ENCODE data around the gene TCEANC. TPM values are rescaled to one million over a fixed set of nuclear protein-coding genes. Genes with fewer than 3 reads are reported as not detected.

The TCEANC gene
- total RNA-seq, 4 donors from 2014 or later, result 1.7 to 4.7 (median 3.2) TPM

DNA sequence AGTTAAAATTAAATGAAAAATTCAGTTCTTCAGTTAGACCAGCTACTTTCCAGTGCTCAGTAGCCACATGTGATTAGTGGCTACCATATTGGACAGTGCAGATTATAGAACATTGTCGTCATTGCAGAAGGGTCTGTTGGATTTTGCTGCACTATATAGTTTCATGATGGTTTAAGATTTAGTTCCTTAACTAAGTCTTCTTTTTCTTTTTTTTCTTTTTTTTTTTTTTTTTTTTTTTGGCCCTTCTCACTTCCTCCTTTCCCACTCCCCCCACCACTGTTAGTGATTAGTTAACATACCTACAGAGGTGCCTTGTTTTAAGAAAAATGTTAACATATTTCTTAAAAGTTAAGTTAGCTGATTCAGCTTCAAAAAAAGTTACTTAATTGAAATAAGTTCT is 45.0 kb downstream of the TCEANC start:
- no peak for DNase-seq (ENCODE audit: low spot score in 2 of 2)
- WGBS, result 96% methylated on average over 1 of the region's 1 CpG
- Histone ChIP-seq H3K4me3 (no peak overlapping the region), H3K27ac (no peak overlapping the region), H3K9me3 (no peaks in the 10 kb centered on the region), H3K4me1 (peaks cover 48% of the 10 kb centered on the region), H3K36me3 (no peaks in the 10 kb centered on the region), H3K27me3 (no peaks in the 10 kb centered on the region)
- TF ChIP-seq EP300 (IDR thresholded peaks at IDR 0.05), result no peak
- no peak for TF ChIP-seq POLR2AphosphoS5 (IDR thresholded peaks at IDR 0.05)
- no peak for TF ChIP-seq POLR2A (IDR thresholded peaks at IDR 0.05)
- TF ChIP-seq, protein P1, sequence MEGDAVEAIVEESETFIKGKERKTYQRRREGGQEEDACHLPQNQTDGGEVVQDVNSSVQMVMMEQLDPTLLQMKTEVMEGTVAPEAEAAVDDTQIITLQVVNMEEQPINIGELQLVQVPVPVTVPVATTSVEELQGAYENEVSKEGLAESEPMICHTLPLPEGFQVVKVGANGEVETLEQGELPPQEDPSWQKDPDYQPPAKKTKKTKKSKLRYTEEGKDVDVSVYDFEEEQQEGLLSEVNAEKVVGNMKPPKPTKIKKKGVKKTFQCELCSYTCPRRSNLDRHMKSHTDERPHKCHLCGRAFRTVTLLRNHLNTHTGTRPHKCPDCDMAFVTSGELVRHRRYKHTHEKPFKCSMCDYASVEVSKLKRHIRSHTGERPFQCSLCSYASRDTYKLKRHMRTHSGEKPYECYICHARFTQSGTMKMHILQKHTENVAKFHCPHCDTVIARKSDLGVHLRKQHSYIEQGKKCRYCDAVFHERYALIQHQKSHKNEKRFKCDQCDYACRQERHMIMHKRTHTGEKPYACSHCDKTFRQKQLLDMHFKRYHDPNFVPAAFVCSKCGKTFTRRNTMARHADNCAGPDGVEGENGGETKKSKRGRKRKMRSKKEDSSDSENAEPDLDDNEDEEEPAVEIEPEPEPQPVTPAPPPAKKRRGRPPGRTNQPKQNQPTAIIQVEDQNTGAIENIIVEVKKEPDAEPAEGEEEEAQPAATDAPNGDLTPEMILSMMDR (IDR thresholded peaks at IDR 0.05), result no peak

DNA sequence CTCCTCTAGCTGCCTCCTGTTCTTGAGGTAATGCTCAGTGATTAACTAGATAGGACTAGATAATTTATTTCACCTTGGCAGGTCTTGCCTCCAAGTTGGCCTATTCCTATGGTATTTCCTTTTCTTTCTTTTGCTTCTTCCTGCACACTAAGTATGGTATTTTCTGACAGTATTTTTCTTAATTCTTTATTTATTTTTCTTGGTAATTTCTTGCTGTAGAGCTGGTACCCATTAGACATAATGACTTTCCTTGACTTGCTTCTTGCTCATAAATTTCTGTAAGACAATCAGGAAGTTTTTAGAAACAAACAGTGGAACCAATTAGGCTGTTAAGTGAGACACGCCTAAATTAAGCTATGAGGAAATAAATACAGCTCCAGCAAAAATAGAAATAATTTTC is 45.5 kb downstream of the TCEANC start:
- TF ChIP-seq, protein P1 (IDR thresholded peaks at IDR 0.05), result no peak
- no peak for TF ChIP-seq EP300 (IDR thresholded peaks at IDR 0.05)
- TF ChIP-seq POLR2A (IDR thresholded peaks at IDR 0.05), result no peak
- no peak for TF ChIP-seq POLR2AphosphoS5 (IDR thresholded peaks at IDR 0.05)
- no peak overlapping the region for H3K27ac ChIP-seq
- DNase-seq (ENCODE audit: low spot score in 2 of 2), result no peak
- no peaks in the 10 kb centered on the region for H3K9me3 ChIP-seq
- H3K36me3 ChIP-seq, result no peaks in the 10 kb centered on the region
- WGBS, result 56% methylated on average over 1 of the region's 1 CpG
- H3K27me3 ChIP-seq, result no peaks in the 10 kb centered on the region
- no peak overlapping the region for H3K4me3 ChIP-seq
- H3K4me1 ChIP-seq, result peaks cover 48% of the 10 kb centered on the region

DNA sequence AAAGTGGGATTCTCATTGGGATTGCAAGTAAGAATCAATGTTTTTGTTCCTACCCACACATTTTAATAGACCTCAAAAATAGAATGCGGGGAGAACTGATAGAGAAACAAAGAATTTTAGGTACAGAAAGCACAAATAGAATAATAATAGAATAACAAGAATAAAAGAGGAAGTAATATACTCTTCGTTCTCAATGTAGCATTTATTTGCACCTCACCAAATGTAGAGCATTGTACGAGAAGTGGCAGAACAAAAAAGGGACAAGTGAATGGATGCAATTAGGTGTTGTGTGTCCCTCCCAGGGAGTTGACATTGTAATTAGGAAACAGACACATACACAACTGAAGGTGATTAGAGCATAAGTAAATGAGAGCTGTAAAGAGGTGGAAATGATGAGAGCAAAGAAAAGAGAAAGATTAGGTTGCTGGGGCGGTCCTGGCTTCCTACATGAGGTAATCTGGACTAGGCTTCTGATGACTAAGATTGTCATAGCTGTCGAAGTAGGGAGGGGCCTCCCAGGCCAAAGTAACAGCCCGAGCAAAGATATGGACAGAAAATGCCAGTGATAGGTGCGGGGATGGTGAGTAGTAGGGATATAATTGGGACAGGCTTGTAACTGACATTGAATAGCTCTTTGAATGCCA is 46.4 kb downstream of the TCEANC start:
- H3K9me3 ChIP-seq, result no peaks in the 10 kb centered on the region
- peaks cover 45% of the 10 kb centered on the region for H3K4me1 ChIP-seq
- peak overlapping the region; percentile 24 for H3K27ac ChIP-seq

DNA sequence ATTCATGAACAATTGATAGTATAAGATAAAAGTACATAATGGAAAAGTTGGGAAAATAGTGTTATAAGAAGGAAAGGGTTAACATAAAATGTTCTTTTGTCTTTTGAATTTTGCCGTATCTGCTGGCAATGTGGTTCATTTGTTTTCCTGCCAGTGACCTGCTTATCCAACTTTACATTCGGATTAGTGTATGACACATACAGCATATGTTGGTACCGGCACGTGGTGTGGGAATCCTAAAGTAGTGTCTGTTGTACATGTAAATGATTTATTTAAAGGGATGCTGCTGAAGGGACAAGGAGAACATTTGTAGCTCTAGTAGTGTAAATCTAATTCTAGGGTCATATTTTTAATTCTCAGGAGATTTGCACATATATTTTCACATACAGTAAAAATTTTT is 47.4 kb downstream of the TCEANC start:
- no peak overlapping the region for H3K27ac ChIP-seq
- no peaks in the 10 kb centered on the region for H3K36me3 ChIP-seq
- no peak for DNase-seq (ENCODE audit: low spot score in 2 of 2)
- H3K4me1 ChIP-seq, result peaks cover 36% of the 10 kb centered on the region
- H3K9me3 ChIP-seq, result no peaks in the 10 kb centered on the region
- H3K27me3 ChIP-seq, result no peaks in the 10 kb centered on the region
- H3K4me3 ChIP-seq, result no peak overlapping the region
- WGBS, result 38% methylated on average over 4 of the region's 4 CpGs
- no peak for TF ChIP-seq POLR2A (IDR thresholded peaks at IDR 0.05)
- TF ChIP-seq, protein P1 (IDR thresholded peaks at IDR 0.05), result no peak
- no peak for TF ChIP-seq POLR2AphosphoS5 (IDR thresholded peaks at IDR 0.05)
- no peak for TF ChIP-seq EP300 (IDR thresholded peaks at IDR 0.05)

More for the DNA sequence above, 46.4 kb downstream of the TCEANC start:
- Histone ChIP-seq H3K36me3 (no peaks in the 10 kb centered on the region), H3K27me3 (no peaks in the 10 kb centered on the region), H3K4me3 (no peak overlapping the region)
- no peak for DNase-seq (ENCODE audit: low spot score in 2 of 2)
- TF ChIP-seq, protein P1 (IDR thresholded peaks at IDR 0.05), result no peak
- no peak for TF ChIP-seq POLR2A (IDR thresholded peaks at IDR 0.05)
- TF ChIP-seq POLR2AphosphoS5 (IDR thresholded peaks at IDR 0.05), result no peak
- TF ChIP-seq EP300 (IDR thresholded peaks at IDR 0.05), result no peak
- WGBS, result 59% methylated on average over 7 of the region's 7 CpGs

DNA sequence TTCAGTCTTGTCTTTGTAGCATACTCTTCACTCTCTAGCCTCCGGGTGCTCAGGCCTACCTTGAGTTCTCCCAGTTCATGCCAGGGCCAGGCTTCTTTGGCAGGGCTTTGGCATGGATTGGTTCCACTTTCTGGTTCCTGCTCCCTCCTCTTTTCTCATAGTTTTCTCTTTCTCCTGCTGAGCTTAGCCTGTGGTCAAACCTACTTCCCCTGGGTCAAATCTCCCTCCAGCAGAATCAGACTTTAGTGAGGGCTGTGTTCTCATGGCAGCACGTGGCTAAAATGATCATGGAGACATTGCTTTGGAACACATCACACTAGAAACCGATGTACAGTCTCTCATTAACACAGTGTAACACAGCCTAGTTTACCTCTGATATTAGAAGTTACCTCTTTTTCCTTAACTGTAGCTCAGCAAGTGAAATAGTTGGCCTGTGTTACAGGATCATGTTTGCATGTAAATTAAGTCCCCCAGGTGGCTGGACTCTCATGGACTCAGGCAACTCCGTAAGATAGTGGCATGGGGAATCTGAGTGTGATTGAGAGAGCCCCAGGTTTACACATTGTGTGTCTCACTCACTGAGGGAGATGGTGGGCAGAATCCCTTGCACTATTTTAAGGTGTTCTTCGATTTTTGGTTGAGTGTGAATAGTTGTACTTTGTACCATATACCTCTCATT is 49.3 kb downstream of the TCEANC start:
- H3K4me1 ChIP-seq, result peaks cover 36% of the 10 kb centered on the region
- no peaks in the 10 kb centered on the region for H3K36me3 ChIP-seq
- no peak for DNase-seq (ENCODE audit: low spot score in 2 of 2)
- no peaks in the 10 kb centered on the region for H3K9me3 ChIP-seq
- H3K27me3 ChIP-seq, result no peaks in the 10 kb centered on the region
- WGBS, result 82% methylated on average over 5 of the region's 5 CpGs
- no peak overlapping the region for H3K4me3 ChIP-seq
- H3K27ac ChIP-seq, result no peak overlapping the region
- TF ChIP-seq, protein P1 (IDR thresholded peaks at IDR 0.05), result no peak

Measured in suprapubic skin (tissue), 4 donors.